AG04450 (cell line): ENCODE results near the gene HSD17B10. TPM values are rescaled to one million over a fixed set of nuclear protein-coding genes. Genes with fewer than 3 reads are reported as not detected.

Experiments used
- CTCF ChIA-PET: fragments of 300-600, 350-600 bp; formaldehyde crosslinking; extraction: SDS; loops from one replicate; lab custom pipeline; 2022; ENCODE audit warnings: antibody characterized with exemption, inconsistent platforms; lab: Charles Lee
- POLR2A ChIA-PET: fragments of 350-600 bp; formaldehyde crosslinking; extraction: SDS; loops from one replicate; lab custom pipeline; 2021; ENCODE audit warnings: antibody characterized with exemption, inconsistent platforms; lab: Yijun Ruan, JAX
- DNase-seq: peaks from one replicate; pipeline ENCODE4 v3.0.0-alpha.2; 2011; ENCODE audit warnings: low read depth, low spot score
- H3K27ac ChIP-seq: one replicate; pipeline ENCODE4 v1.5.1; 2012; ENCODE audit warnings: low read depth, low read length, control low read depth
- H3K27me3 ChIP-seq: one replicate; pipeline ENCODE4 v1.6.0; 2012; ENCODE audit warnings: low read length; ENCODE audit not compliant: control insufficient read depth, insufficient read depth
- H3K4me3 ChIP-seq: 2 replicates; pipeline ENCODE4 v1.5.1; 2011; ENCODE audit warnings: mild to moderate bottlenecking, low read depth, low read length, control low read depth
- H3K9me3 ChIP-seq: 2 replicates; pipeline ENCODE4 v1.5.1; 2012; ENCODE audit warnings: low read length; ENCODE audit not compliant: control insufficient read depth, insufficient read depth
- CTCF ChIP-seq: IDR thresholded peaks from 2 replicates; pipeline ENCODE4 v1.5.1; 2011; ENCODE audit warnings: low read depth, low read length, control low read depth, inconsistent platforms
- polyA plus RNA-seq: library from polyadenylated mRNA; depleted of rRNA; stranded (reverse); fragments of >200 nt; gene quantifications from 2 replicates; pipeline ENCODE4 v1.2.3, GENCODE V29; 2011; rRNA removed
- small RNA-seq: library from RNA; depleted of rRNA; stranded (forward); fragments of <200 nt; gene quantifications from one replicate; pipeline ENCODE3, GENCODE V24; 2012; ENCODE audit warnings: low read depth; ENCODE audit not compliant: insufficient read length

Gene HSD17B10
- polyA plus RNA-seq, 1 experiment: 87.4 TPM

GRCh38 chrX:53395605-53396298, 38.4 kb downstream of the HSD17B10 start:
- CTCF ChIA-PET: interaction anchor here (1.0 kb wide), 2 partner anchors 82 to 84 kb away, joined by 3 to 7 read pairs; no protein-coding TSS in a partner anchor
- Histone ChIP-seq H3K27ac (no peak overlapping the region), H3K9me3 (no peaks in the 10 kb centered on the region), H3K4me3 (no peak overlapping the region), H3K27me3 (no peaks in the 10 kb centered on the region)
- no peak for TF ChIP-seq CTCF
- POLR2A ChIA-PET: no interaction called here
- no peak for DNase-seq

GRCh38 chrX:53383376-53384076, 50.6 kb downstream of the HSD17B10 start:
- ChIA-PET POLR2A (no interaction called here), CTCF (interaction anchor here (1.7 kb wide), 1 partner anchor 27 kb away, joined by 3 read pairs; no protein-coding TSS in a partner anchor)
- no peak overlapping the region for H3K4me3 ChIP-seq
- no peak for TF ChIP-seq CTCF
- H3K27me3 ChIP-seq: no peaks in the 10 kb centered on the region
- no peaks in the 10 kb centered on the region for H3K9me3 ChIP-seq
- DNase-seq: no peak
- H3K27ac ChIP-seq: no peak overlapping the region

Small RNA genes within 50 kb of the gene (small RNA-seq; reads per million reads assigned to genes)
- gene MIR6857 (1.3 reads per million), gene VTRNA3-1P (not detected)

Other genes with a start within 250 kb of the HSD17B10 start
- 42.7 and 50.3 TPM in 2 replicates for gene KDM5C, start 209.2 kb downstream of the HSD17B10 start, polyA plus RNA-seq
- 9.1 and 12.2 TPM in 2 replicates for gene IQSEC2, start 152.8 kb downstream of the HSD17B10 start, polyA plus RNA-seq
- gene SMC1A, start 11.7 kb downstream of the HSD17B10 start, polyA plus RNA-seq: 21.3 and 25.3 TPM in 2 replicates
- 0.26 and 0.31 TPM in 2 replicates for gene RIBC1, start 11.5 kb downstream of the HSD17B10 start, polyA plus RNA-seq